SHP77 (cell line): ENCODE results near the gene KLF3.
"Not testable (repeated sequence)": the region's sequence is repeated elsewhere in the genome, so short reads cannot be mapped to it uniquely, and the experiment has no call there.

Experiments used
- DNase-seq, 2 experiments: peaks; one replicate each; lab custom pipeline; 2025; lab: John Stamatoyannopoulos, UW

Gene KLF3

GRCh38 chr4:38663801-38664705, at the start of gene KLF3:
TSS of gene KLF3 (plus strand) at chr4:38664199. CDS start at chr4:38680626, 16,427 bp downstream.
- peak; percentile 24 to 68 for DNase-seq

- no peak for DNase-seq
Measured at GRCh38 chr4:38614231-38614630, 49.8 kb upstream of the KLF3 start.

- no peak for DNase-seq
Measured at GRCh38 chr4:38615847-38616246, 48.2 kb upstream of the KLF3 start.

GRCh38 chr4:38618505-38618904, 45.5 kb upstream of the KLF3 start:
- DNase-seq: no peak

- no peak for DNase-seq
Measured at GRCh38 chr4:38619316-38619715, 44.7 kb upstream of the KLF3 start.

GRCh38 chr4:38620065-38620464, 43.9 kb upstream of the KLF3 start:
- no peak for DNase-seq

GRCh38 chr4:38620527-38621027, 43.4 kb upstream of the KLF3 start:
- no peak for DNase-seq

- no peak for DNase-seq
Measured at GRCh38 chr4:38621028-38621684, 42.8 kb upstream of the KLF3 start.

GRCh38 chr4:38621831-38622230, 42.2 kb upstream of the KLF3 start:
- no peak for DNase-seq

- DNase-seq: not testable (repeated sequence)
Measured at GRCh38 chr4:38622340-38622739, 41.7 kb upstream of the KLF3 start.

GRCh38 chr4:38623260-38623659, 40.7 kb upstream of the KLF3 start:
- no peak for DNase-seq

- DNase-seq: no peak
Measured at GRCh38 chr4:38624311-38624710, 39.7 kb upstream of the KLF3 start.

- no peak for DNase-seq
Measured at GRCh38 chr4:38625508-38625907, 38.5 kb upstream of the KLF3 start.

- not testable (repeated sequence) for DNase-seq
Measured at GRCh38 chr4:38626901-38627444, 37.0 kb upstream of the KLF3 start.

GRCh38 chr4:38630519-38630918, 33.5 kb upstream of the KLF3 start:
- no peak for DNase-seq

GRCh38 chr4:38634047-38634759, 29.8 kb upstream of the KLF3 start:
- no peak for DNase-seq

- DNase-seq: no peak
Measured at GRCh38 chr4:38639242-38639641, 24.8 kb upstream of the KLF3 start.

- DNase-seq: no peak
Measured at GRCh38 chr4:38641811-38642210, 22.2 kb upstream of the KLF3 start.

GRCh38 chr4:38644201-38644600, 19.8 kb upstream of the KLF3 start:
- DNase-seq: no peak

- DNase-seq: no peak
Measured at GRCh38 chr4:38647101-38647819, 16.7 kb upstream of the KLF3 start.

GRCh38 chr4:38650133-38650532, 13.9 kb upstream of the KLF3 start:
- DNase-seq: no peak
